ENCODE measurements around the gene STC2. TPM values are rescaled to one million over a fixed set of nuclear protein-coding genes. Genes with fewer than 3 reads are reported as not detected.
A peak's percentile ranks its signal among the peaks of the same experiment; 100 is the strongest.

The STC2 gene
- polyA plus RNA-seq, 2 of the 4 experiments (the other 2 are of a cell fraction), result 45.2 to 46.1 TPM

GRCh38 chr5:173311818-173312585 lies 16.2 kb downstream of the STC2 start:
- H3K4me1 ChIP-seq, result no peaks in the 10 kb centered on the region
- CTCF ChIA-PET, result interaction anchor here (0.7 to 5.5 kb wide), 11 partner anchors 9 to 605 kb away, joined by 3 to 35 read pairs (median 4); no protein-coding TSS in a partner anchor
- FAIRE-seq, result no peak
- 78% methylated on average over 9 of the region's 9 CpGs for WGBS (ENCODE audit: missing lambda C conversion rate)
- no peak overlapping the region for H3K27ac ChIP-seq
- H3K4me2 ChIP-seq, result no peak overlapping the region
- POLR2A ChIA-PET, result interaction anchor here (0.5 to 1.6 kb wide), 2 partner anchors 16 to 230 kb away, joined by 5 read pairs; partner anchors contain the start of gene STC2
- H3K4me3 ChIP-seq, result no peak overlapping the region
- no peak for ATAC-seq
- TF ChIP-seq ZC3H11A (IDR thresholded peaks at IDR 0.05) (no peak), CBX8 (IDR thresholded peaks at IDR 0.05) (no peak), HOXA7 (CRISPR knock-in tag; IDR thresholded peaks at IDR 0.05) (no peak), NR3C1 (IDR thresholded peaks at IDR 0.05) (no peak), FOXS1 (CRISPR knock-in tag; IDR thresholded peaks at IDR 0.05) (no peak), POLR2A (IDR thresholded peaks at IDR 0.05; ENCODE audit: low read length) (no peak), BHLHE40 (IDR thresholded peaks at IDR 0.05; ENCODE audit: low read depth, low read length) (no peak), EHF (CRISPR knock-in tag; IDR thresholded peaks at IDR 0.05) (no peak), KDM5A (IDR thresholded peaks at IDR 0.05) (no peak), RCOR1 (IDR thresholded peaks at IDR 0.05; ENCODE audit: low read depth, low read length) (no peak), TP53 (CRISPR knock-in tag; IDR thresholded peaks at IDR 0.05) (no peak), NPAS2 (CRISPR knock-in tag; IDR thresholded peaks at IDR 0.05; ENCODE audit: borderline replicate concordance) (no peak), REST (IDR thresholded peaks at IDR 0.05) (no peak), BCL3 (IDR thresholded peaks at IDR 0.05) (no peak), CHD4 (IDR thresholded peaks at IDR 0.05; ENCODE audit: borderline replicate concordance) (no peak)
- no peak for DNase-seq (ENCODE audit: low read depth in 1 of 2, low spot score in 1 of 2)
- H3K9me3 ChIP-seq, result peaks cover 19% of the 10 kb centered on the region

- Histone ChIP-seq H3K4me2 (no peak overlapping the region), H3K4me1 (no peaks in the 10 kb centered on the region), H3K27ac (peak overlapping the region in 1 of 2 experiments; percentile 27; a peak in 2 of 6 replicates), H3K9me3 (peaks cover 19% of the 10 kb centered on the region), H3K4me3 (no peak overlapping the region)
- no peak for DNase-seq (ENCODE audit: low read depth in 1 of 2, low spot score in 1 of 2)
- 74% methylated on average over 15 of the region's 15 CpGs for WGBS (ENCODE audit: missing lambda C conversion rate)
- CTCF ChIA-PET, result interaction anchor here (0.9 to 5.5 kb wide), 7 partner anchors 8 to 604 kb away, joined by 3 to 35 read pairs (median 4); no protein-coding TSS in a partner anchor
- ATAC-seq, result peak; percentile 30 to 47; a peak in 2 of 6 replicates
- POLR2A ChIA-PET, result interaction anchor here (0.7 kb wide), 1 partner anchor 17 kb away, joined by 3 read pairs; no protein-coding TSS in a partner anchor
- TF ChIP-seq NPAS2 (CRISPR knock-in tag; IDR thresholded peaks at IDR 0.05; ENCODE audit: borderline replicate concordance) (no peak), FOXS1 (CRISPR knock-in tag; IDR thresholded peaks at IDR 0.05) (no peak), NR3C1 (IDR thresholded peaks at IDR 0.05) (no peak), SREBF2 (IDR thresholded peaks at IDR 0.05) (no peak), CTCF (IDR thresholded peaks at IDR 0.05) (no peak), SMC3 (IDR thresholded peaks at IDR 0.05) (no peak), ATOH8 (CRISPR knock-in tag; IDR thresholded peaks at IDR 0.05; ENCODE audit: low read depth) (no peak), MAFK (IDR thresholded peaks at IDR 0.05; ENCODE audit: partially characterized antibody) (no peak)
- no peak for FAIRE-seq
These were observed 17.1 kb downstream of the STC2 start for GRCh38 chr5:173310861-173311785.

Data from A549 (cell line).